ENCODE results near the gene ZNF581. TPM values are rescaled to one million over a fixed set of nuclear protein-coding genes. Genes with fewer than 3 reads are reported as not detected.

Gene ZNF581
- total RNA-seq, 1 donor from 2014 or later: 38.8 TPM

DNA sequence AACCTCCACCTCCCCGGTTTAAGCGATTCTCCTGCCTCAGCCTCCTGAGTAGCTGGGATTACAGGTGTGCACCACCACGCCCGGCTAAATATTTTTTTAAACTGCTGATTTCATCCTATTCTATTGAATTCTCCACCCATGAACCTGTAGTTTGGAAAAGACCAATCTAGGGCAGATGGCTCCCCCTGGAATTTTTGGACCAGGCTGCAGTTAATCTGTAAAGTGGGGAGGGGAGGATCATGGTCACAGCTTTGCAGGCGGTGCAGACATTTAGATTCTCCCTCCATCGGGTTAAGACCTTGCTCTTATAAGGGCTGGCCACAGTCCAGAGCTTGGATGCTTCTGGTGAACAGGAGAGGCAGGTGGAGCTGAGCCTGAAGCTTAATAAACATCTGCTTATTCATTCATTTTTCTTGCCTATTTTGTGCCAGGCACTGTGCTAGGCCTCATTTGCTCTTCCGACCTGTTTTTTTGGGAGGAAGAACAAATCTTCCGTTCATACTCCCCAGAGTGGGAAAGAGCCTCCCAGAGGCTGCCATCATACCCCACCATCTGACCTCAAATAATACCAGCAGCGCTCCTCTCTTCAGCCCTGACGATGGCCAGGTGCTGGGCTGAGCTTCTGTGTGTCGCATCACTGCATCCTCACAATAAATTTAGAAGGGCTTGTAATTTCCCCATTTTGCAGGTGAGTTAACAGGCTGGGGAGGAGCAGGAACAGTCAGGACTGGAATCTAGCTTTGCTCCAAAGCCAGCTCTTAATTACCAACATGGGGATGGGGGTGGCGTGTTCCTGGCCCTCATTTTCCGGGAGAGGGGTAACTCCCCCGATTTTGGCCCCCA is 3.7 kb downstream of the ZNF581 start:
- Mint-ChIP-seq H3K27ac (peak overlapping the region; percentile 79), H3K4me1 (ENCODE audit: low read depth) (peaks cover 22% of the 10 kb centered on the region)

GRCh38 chr19:55647732-55648584 is 4.5 kb downstream of the ZNF581 start, which contains the start of gene CCDC106:
Gene CCDC106 (plus strand): TSS chr19:55648212. CDS start chr19:55649047, 835 bp downstream.
- no peak for TF ChIP-seq CTCF (IDR thresholded peaks at IDR 0.05; ENCODE audit: unreplicated experiment)
- peak within 1 kb of the TSS; percentile 80 for H3K4me3 Mint-ChIP-seq (ENCODE audit: low read depth)
- no peaks in the 10 kb centered on the region for H3K27me3 Mint-ChIP-seq
- peaks cover 8% of the 10 kb centered on the region for H3K36me3 Mint-ChIP-seq (ENCODE audit: insufficient read depth)
- peak within 1 kb of the TSS; percentile 94 for H3K27ac Mint-ChIP-seq
- no peaks in the 10 kb centered on the region for H3K9me3 Mint-ChIP-seq (ENCODE audit: low read depth)
- H3K4me1 Mint-ChIP-seq (ENCODE audit: low read depth): peaks cover 20% of the 10 kb centered on the region
- peak; percentile 50 for DNase-seq (ENCODE audit: low spot score, unreplicated experiment)

More for the DNA sequence above, 3.7 kb downstream of the ZNF581 start:
- H3K9me3 Mint-ChIP-seq (ENCODE audit: low read depth): no peaks in the 10 kb centered on the region
- H3K4me3 Mint-ChIP-seq (ENCODE audit: low read depth): peak overlapping the region; percentile 78
- TF ChIP-seq CTCF (IDR thresholded peaks at IDR 0.05; ENCODE audit: unreplicated experiment): no peak
- H3K36me3 Mint-ChIP-seq (ENCODE audit: insufficient read depth): peaks cover 7% of the 10 kb centered on the region
- DNase-seq (ENCODE audit: low spot score, unreplicated experiment): no peak
- no peaks in the 10 kb centered on the region for H3K27me3 Mint-ChIP-seq

GRCh38 chr19:55648585-55649267 is 5.3 kb downstream of the ZNF581 start:
- Mint-ChIP-seq H3K4me1 (ENCODE audit: low read depth) (peaks cover 14% of the 10 kb centered on the region), H3K36me3 (ENCODE audit: insufficient read depth) (peaks cover 8% of the 10 kb centered on the region), H3K27ac (peak overlapping the region; percentile 64), H3K27me3 (no peaks in the 10 kb centered on the region), H3K4me3 (ENCODE audit: low read depth) (peak overlapping the region; percentile 80), H3K9me3 (ENCODE audit: low read depth) (no peaks in the 10 kb centered on the region)
- no peak for DNase-seq (ENCODE audit: low spot score, unreplicated experiment)
- TF ChIP-seq CTCF (IDR thresholded peaks at IDR 0.05; ENCODE audit: unreplicated experiment): no peak

DNA sequence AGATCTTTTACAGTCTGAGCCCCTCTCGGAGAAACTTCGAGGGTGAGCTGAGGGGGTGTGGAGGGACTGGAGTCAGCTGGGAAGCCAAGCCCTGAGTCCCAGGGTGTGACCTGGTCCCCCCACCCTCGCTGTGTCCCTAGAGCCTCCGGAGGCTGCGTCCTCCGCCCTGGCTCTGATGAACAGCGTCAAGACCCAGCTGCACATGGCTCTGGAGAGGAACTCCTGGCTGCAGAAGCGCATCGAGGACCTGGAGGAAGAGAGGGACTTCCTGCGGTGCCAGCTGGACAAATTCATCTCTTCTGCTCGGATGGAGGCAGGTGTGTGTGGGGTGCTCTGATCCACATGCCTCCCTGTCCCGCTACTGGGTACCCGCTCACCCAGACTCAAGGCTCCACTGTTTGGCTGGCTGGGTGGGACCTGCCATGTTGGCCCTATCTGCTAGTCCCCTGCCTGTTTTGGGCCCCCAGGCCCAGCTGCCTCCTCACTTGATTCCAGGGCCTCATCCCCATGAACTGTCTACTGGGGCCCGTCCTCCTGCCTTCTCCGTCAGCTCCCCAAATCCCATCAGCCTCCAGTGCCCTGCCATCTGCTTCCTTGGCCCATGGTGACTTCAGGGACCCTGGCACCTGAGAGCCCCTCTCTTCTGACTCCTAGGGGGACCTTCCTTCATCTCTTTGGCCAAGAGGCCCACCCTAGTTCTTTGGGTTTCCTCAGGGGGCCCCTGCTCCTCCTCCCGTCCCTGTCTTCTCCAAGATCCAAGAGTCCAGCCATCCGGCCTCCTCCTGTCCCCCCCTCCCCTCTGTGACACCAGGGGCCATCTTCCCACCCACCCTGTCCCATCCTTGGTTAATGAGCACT is 6.0 kb downstream of the ZNF581 start:
- no peaks in the 10 kb centered on the region for H3K9me3 Mint-ChIP-seq (ENCODE audit: low read depth)
- DNase-seq (ENCODE audit: low spot score, unreplicated experiment): no peak
- peak overlapping the region; percentile 80 for H3K4me3 Mint-ChIP-seq (ENCODE audit: low read depth)
- H3K27me3 Mint-ChIP-seq: no peaks in the 10 kb centered on the region
- H3K36me3 Mint-ChIP-seq (ENCODE audit: insufficient read depth): peaks cover 8% of the 10 kb centered on the region
- TF ChIP-seq CTCF (IDR thresholded peaks at IDR 0.05; ENCODE audit: unreplicated experiment): no peak
- peaks cover 9% of the 10 kb centered on the region for H3K4me1 Mint-ChIP-seq (ENCODE audit: low read depth)
- no peak overlapping the region for H3K27ac Mint-ChIP-seq
